Lung (tissue), 12 donors: ENCODE measurements around the gene DECR2. TPM values are rescaled to one million over a fixed set of nuclear protein-coding genes. Genes with fewer than 3 reads are reported as not detected.

Experiments used
- ATAC-seq: fragments of 200-7000 bp; cut with Tn5 transposase; one replicate; pipeline ENCODE4 v1.9.1; 2020; ENCODE audit warnings: moderate number of reproducible peaks; ENCODE audit not compliant: insufficient read depth, low FRiP score
- DNase-seq, 3 donors: peaks; one replicate each; pipeline ENCODE4 v3.0.0-alpha.2; 2013 to 2017
- H3K27ac ChIP-seq, 2 donors: one replicate each; pipeline ENCODE4 v1.5.1; 2013; ENCODE audit warnings: mild to moderate bottlenecking in 2 of 2, moderate library complexity in 2 of 2, control low read depth in 1 of 2, inconsistent platforms in 1 of 2, low read depth in 1 of 2, low read length in 1 of 2
- H3K27me3 ChIP-seq, 3 donors: one replicate each; pipeline ENCODE4 v1.5.1; 2013; ENCODE audit warnings: low read length in 2 of 3; ENCODE audit not compliant: control insufficient read depth in 3 of 3, insufficient read depth in 3 of 3
- H3K36me3 ChIP-seq, 4 donors: one replicate each; pipeline ENCODE4 v1.5.1; 2013; ENCODE audit warnings: low read length in 4 of 4, mild to moderate bottlenecking in 1 of 4, moderate library complexity in 1 of 4; ENCODE audit not compliant: control insufficient read depth in 4 of 4, insufficient read depth in 4 of 4
- H3K4me1 ChIP-seq, 5 donors: one replicate each; pipeline ENCODE4 v1.5.1; 2013; ENCODE audit warnings: low read length in 5 of 5, mild to moderate bottlenecking in 2 of 5, moderate library complexity in 1 of 5; ENCODE audit not compliant: control insufficient read depth in 5 of 5, insufficient read depth in 5 of 5
- H3K4me3 ChIP-seq: one replicate; pipeline ENCODE4 v1.5.1; 2013; ENCODE audit warnings: mild to moderate bottlenecking, control low read depth, moderate library complexity
- H3K9ac ChIP-seq, 2 donors: one replicate each; pipeline ENCODE4 v1.5.1; 2013; ENCODE audit warnings: low read length in 2 of 2, control low read depth in 1 of 2; ENCODE audit not compliant: insufficient read depth in 1 of 2
- H3K9me3 ChIP-seq, 4 donors: one replicate each; pipeline ENCODE4 v1.5.1; 2013; ENCODE audit warnings: low read length in 3 of 4, mild to moderate bottlenecking in 1 of 4, moderate library complexity in 1 of 4; ENCODE audit not compliant: control insufficient read depth in 4 of 4, insufficient read depth in 3 of 4
- CTCF ChIP-seq: IDR thresholded peaks from 2 replicates; pipeline ENCODE4 v1.5.1; 2012; ENCODE audit warnings: mild to moderate bottlenecking; ENCODE audit errors: control extremely low read depth, extremely low read depth
- WGBS, 2 donors: extraction: QIAGEN DNeasy Blood & Tissue Kit; methylation state at CpG; one replicate each; pipeline ENCODE4 v1.1.7; 2013; 5-methylcytosine and 5-hydroxymethylcytosine counted together
- polyA plus RNA-seq, 2 donors: library from polyadenylated mRNA; stranded (reverse); fragments of 200-250 nt; gene quantifications; one replicate each; pipeline ENCODE4 v1.2.1, GENCODE V29; 2013
- total RNA-seq, 2 donors: library from RNA; depleted of rRNA in 1 of 2; stranded (reverse); fragments of >200 nt in 1 of 2; gene quantifications; one replicate each; pipeline ENCODE4 v1.2.1, GENCODE V29; 2014 to 2021
- donor health status: control.
- donor health status: control.
- donor health status: Bipolar disorder and iron deficiency.
- donor health status: healthy.
- donor health status: DM: yes; HTN: yes; CAD: no.

The DECR2 gene
- total and polyA plus RNA-seq, 4 donors, result 5.2 to 18.3 (median 15.7) TPM

GRCh38 chr16:356741-357140, 44.9 kb upstream of the DECR2 start:
- no peak for TF ChIP-seq CTCF
- no peak for ATAC-seq
- peaks cover 0 to 7% (median 0%) of the 10 kb centered on the region in 5 donors for H3K4me1 ChIP-seq
- no peaks in the 10 kb centered on the region for H3K27me3 ChIP-seq
- H3K27ac ChIP-seq, result no peak overlapping the region
- no peaks in the 10 kb centered on the region for H3K36me3 ChIP-seq
- H3K4me3 ChIP-seq, result no peak overlapping the region
- DNase-seq, result no peak
- no peak overlapping the region for H3K9ac ChIP-seq
- H3K9me3 ChIP-seq, result no peaks in the 10 kb centered on the region
- 76 to 88% methylated on average over 12 of the region's 12 CpGs for WGBS, 2 donors

- TF ChIP-seq CTCF, result no peak
- WGBS, 2 donors, result 81 to 84% methylated on average over 19 of the region's 19 CpGs
- Histone ChIP-seq H3K4me3 (no peak overlapping the region), H3K4me1 (no peaks in the 10 kb centered on the region), H3K9ac (no peak overlapping the region), H3K27ac (no peak overlapping the region), H3K36me3 (no peaks in the 10 kb centered on the region), H3K9me3 (no peaks in the 10 kb centered on the region), H3K27me3 (no peaks in the 10 kb centered on the region)
- ATAC-seq (no peak), DNase-seq (no peak)
These were observed 42.5 kb upstream of the DECR2 start for GRCh38 chr16:359067-359763.

GRCh38 chr16:359871-360697, 41.6 kb upstream of the DECR2 start:
- Histone ChIP-seq H3K9me3 (no peaks in the 10 kb centered on the region), H3K4me1 (no peaks in the 10 kb centered on the region), H3K36me3 (no peaks in the 10 kb centered on the region), H3K9ac (no peak overlapping the region), H3K27me3 (no peaks in the 10 kb centered on the region), H3K27ac (no peak overlapping the region), H3K4me3 (no peak overlapping the region)
- 92 to 93% methylated on average over 46 to 47 of the region's 47 CpGs for WGBS, 2 donors
- no peak for TF ChIP-seq CTCF
- ATAC-seq, result no peak
- DNase-seq, result no peak
